Activated naive CD8-positive, alpha-beta T cell treated with anti-CD3 and anti-CD28 coated beads, Interleukin-2, amount 10 ng/mL, durations not matched to agents 7 days and 5 days (primary cell): ENCODE data around the gene RPS3. TPM values are rescaled to one million over a fixed set of nuclear protein-coding genes. Genes with fewer than 3 reads are reported as not detected.
A peak's percentile ranks its signal among the peaks of the same experiment; 100 is the strongest.

ENCODE experiments used
- ATAC-seq: fragments of 150-1000 bp; cut with Tn5 transposase; one replicate; pipeline ENCODE4 v1.10.0; 2021; ENCODE audit warnings: low read depth, moderate library complexity
- POLR2A ChIA-PET: fragments of 350-600 bp; sonication (Branson Sonifier 250); formaldehyde crosslinking; loops from one replicate; lab custom pipeline; 2021; ENCODE audit warnings: antibody characterized with exemption; lab: Charles Lee
- DNase-seq: peaks from one replicate; pipeline ENCODE4 v3.0.0; 2021
- H3K27ac Mint-ChIP-seq: one replicate; pipeline ENCODE4 v1.8.0; 2022; ENCODE audit warnings: mild to moderate bottlenecking, mixed read lengths
- H3K27me3 Mint-ChIP-seq: one replicate; pipeline ENCODE4 v1.8.0; 2022; ENCODE audit warnings: mild to moderate bottlenecking, moderate library complexity, mixed read lengths
- H3K36me3 Mint-ChIP-seq: one replicate; pipeline ENCODE4 v1.8.0; 2021; ENCODE audit warnings: mild to moderate bottlenecking, mixed read lengths
- H3K4me1 Mint-ChIP-seq: one replicate; pipeline ENCODE4 v1.8.0; 2021; ENCODE audit warnings: mixed read lengths
- H3K4me3 Mint-ChIP-seq: one replicate; pipeline ENCODE4 v1.8.0; 2022; ENCODE audit warnings: mild to moderate bottlenecking, moderate library complexity, mixed read lengths
- H3K9me3 Mint-ChIP-seq: one replicate; pipeline ENCODE4 v1.8.0; 2021; ENCODE audit warnings: mixed read lengths
- total RNA-seq, 2 experiments: library from RNA; stranded (reverse); gene quantifications; one replicate each; pipeline ENCODE4 v1.2.3, GENCODE V29; 2021

RPS3 gene
- total RNA-seq, 2 experiments from 2014 or later = 3,289 to 3,447 TPM

DNA sequence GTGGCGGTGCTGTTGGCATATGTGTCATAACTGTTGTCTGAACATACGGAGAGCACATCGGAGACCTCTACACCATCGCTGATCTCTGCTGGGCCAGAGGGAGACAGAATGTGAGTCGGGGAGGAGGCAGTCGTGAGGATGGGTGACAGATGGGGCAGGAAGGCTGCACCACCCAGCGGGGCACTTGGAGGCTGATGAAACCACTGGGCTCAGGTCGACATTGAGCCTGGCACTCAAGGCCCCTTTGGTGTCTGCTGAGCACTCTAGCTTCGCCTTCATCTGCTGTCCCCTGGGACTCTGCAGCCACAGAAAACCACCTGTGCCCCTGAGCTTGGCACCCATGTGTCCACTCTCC lies 36.2 kb downstream of the RPS3 start:
- peaks cover 10% of the 10 kb centered on the region for H3K4me1 Mint-ChIP-seq
- H3K4me3 Mint-ChIP-seq = no peak overlapping the region
- H3K27me3 Mint-ChIP-seq = peaks cover 28% of the 10 kb centered on the region
- ATAC-seq = no peak
- POLR2A ChIA-PET = no interaction called here
- peaks cover 2% of the 10 kb centered on the region for H3K36me3 Mint-ChIP-seq
- H3K9me3 Mint-ChIP-seq = no peaks in the 10 kb centered on the region
- no peak overlapping the region for H3K27ac Mint-ChIP-seq
- DNase-seq = no peak

GRCh38 chr11:75436806-75437205 lies 37.5 kb downstream of the RPS3 start:
- H3K4me1 Mint-ChIP-seq = peaks cover 2% of the 10 kb centered on the region
- H3K27ac Mint-ChIP-seq = no peak overlapping the region
- no peak for DNase-seq
- POLR2A ChIA-PET = interaction anchor here (1.1 kb wide), 1 partner anchor 161 kb away, joined by 4 read pairs; no protein-coding TSS in a partner anchor
- no peak for ATAC-seq
- H3K27me3 Mint-ChIP-seq = peaks cover 16% of the 10 kb centered on the region
- H3K36me3 Mint-ChIP-seq = peaks cover 2% of the 10 kb centered on the region
- H3K9me3 Mint-ChIP-seq = no peaks in the 10 kb centered on the region
- no peak overlapping the region for H3K4me3 Mint-ChIP-seq

- DNase-seq = no peak
- peaks cover 4% of the 10 kb centered on the region for H3K27me3 Mint-ChIP-seq
These were observed 38.8 kb downstream of the RPS3 start for GRCh38 chr11:75437966-75438659.

GRCh38 chr11:75439026-75439425 lies 39.7 kb downstream of the RPS3 start:
- Mint-ChIP-seq H3K4me3 (no peak overlapping the region), H3K4me1 (no peaks in the 10 kb centered on the region), H3K9me3 (no peaks in the 10 kb centered on the region), H3K27me3 (no peaks in the 10 kb centered on the region), H3K27ac (peak overlapping the region; percentile 30), H3K36me3 (peaks cover 2% of the 10 kb centered on the region)
- DNase-seq = no peak
- no peak for ATAC-seq
- POLR2A ChIA-PET = no interaction called here

More at GRCh38 chr11:75437966-75438659, 38.8 kb downstream of the RPS3 start:
- Mint-ChIP-seq H3K27ac (no peak overlapping the region), H3K4me1 (peaks cover 2% of the 10 kb centered on the region), H3K4me3 (no peak overlapping the region), H3K36me3 (peaks cover 2% of the 10 kb centered on the region), H3K9me3 (no peaks in the 10 kb centered on the region)
- POLR2A ChIA-PET = no interaction called here
- ATAC-seq = no peak

DNA sequence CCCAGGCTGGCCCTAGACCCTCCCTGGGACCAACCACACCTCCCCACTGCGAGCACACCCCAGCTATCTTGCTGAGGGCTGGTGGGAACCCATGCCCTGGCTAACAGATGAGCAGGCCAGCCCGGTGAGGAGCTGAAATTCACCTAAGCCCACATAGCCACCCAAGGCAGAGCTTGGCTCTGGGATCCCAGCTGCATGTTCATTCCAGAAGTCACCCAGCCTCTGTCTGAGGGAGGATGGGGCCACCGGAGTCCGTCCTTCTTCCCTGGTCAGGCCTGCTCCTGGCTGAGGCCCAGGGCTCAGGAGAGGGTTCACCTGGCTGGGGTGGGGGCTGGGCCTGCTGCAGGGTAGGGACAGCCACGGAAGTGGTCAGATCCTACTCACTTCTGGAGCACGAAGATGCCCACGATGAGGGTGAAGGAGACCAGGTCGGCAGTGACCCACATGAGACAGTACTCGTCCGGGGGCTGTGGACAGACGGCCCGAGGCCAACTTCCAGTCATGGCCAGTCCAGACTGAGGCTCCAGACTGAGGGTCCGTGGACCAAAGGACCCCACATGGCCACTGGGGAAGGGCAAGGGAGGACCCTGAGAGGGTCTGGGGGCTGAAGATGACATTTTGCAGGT lies 40.3 kb downstream of the RPS3 start:
- Mint-ChIP-seq H3K9me3 (no peaks in the 10 kb centered on the region), H3K27me3 (no peaks in the 10 kb centered on the region), H3K27ac (no peak overlapping the region), H3K4me3 (no peak overlapping the region), H3K4me1 (no peaks in the 10 kb centered on the region), H3K36me3 (peaks cover 2% of the 10 kb centered on the region)
- POLR2A ChIA-PET = no interaction called here
- DNase-seq (no peak), ATAC-seq (no peak)

GRCh38 chr11:75440960-75441803 lies 41.9 kb downstream of the RPS3 start:
- POLR2A ChIA-PET = interaction anchor here (0.9 kb wide), 1 partner anchor 42 kb away, joined by 3 read pairs; the partner anchor contains the start of gene RPS3
- Mint-ChIP-seq H3K9me3 (no peaks in the 10 kb centered on the region), H3K27me3 (no peaks in the 10 kb centered on the region), H3K27ac (no peak overlapping the region), H3K4me1 (no peaks in the 10 kb centered on the region), H3K36me3 (peaks cover 2% of the 10 kb centered on the region), H3K4me3 (no peak overlapping the region)
- no peak for ATAC-seq
- DNase-seq = no peak

DNA sequence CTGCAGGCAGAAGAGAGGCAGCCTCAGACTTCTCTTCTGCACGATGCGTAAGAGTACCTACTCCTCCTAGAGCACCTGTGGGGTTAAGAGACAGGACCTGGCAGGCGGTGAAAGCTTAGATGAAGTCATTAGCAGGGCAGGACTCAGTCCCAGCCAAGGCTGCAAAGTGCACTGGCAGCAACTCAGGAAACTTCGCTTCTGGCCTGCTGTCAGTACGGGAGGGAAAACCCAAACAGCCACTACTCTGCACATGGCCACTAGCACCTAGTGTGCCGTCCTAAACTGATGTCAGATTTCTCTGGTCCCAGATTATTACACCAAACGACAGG lies 42.5 kb downstream of the RPS3 start:
- no peak for ATAC-seq
- H3K9me3 Mint-ChIP-seq = no peaks in the 10 kb centered on the region
- H3K4me1 Mint-ChIP-seq = no peaks in the 10 kb centered on the region
- no peak overlapping the region for H3K4me3 Mint-ChIP-seq
- peaks cover 2% of the 10 kb centered on the region for H3K36me3 Mint-ChIP-seq
- no peaks in the 10 kb centered on the region for H3K27me3 Mint-ChIP-seq
- H3K27ac Mint-ChIP-seq = no peak overlapping the region
- POLR2A ChIA-PET = no interaction called here
- DNase-seq = no peak

DNA sequence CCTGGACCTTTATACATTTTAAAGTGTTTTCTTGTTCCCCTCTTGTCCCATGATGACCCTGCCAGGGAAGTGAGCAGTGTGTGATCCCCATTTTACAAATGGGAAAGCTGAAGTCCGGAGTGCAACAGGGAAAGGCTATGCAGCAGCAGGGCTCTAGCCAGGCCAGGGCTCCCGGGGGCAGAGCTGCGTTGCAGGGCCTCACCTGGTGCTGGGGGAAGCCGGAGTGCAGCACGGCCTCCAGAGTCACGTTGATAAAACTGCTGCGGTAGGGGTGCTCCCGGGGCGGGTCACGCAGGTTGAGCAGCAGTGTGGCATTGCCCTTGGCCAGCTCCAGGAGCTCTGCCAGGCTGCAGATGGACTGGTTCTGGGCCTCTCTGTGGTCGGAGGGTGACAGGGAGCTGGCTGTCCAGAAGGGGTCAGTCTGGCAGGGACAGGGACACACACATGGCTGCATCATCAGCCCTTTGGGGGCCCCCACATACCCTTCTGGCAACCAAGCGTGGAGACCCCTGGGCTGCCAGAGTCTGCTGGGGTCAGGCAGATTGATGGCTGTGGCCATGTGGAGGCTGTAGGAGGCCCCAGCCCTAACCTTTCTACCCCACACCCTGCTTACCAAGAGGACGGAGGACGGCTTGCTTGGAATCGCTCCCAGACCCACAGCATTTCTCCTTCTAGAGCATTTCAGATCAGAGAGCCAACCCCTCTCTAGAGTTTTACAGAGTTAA lies 43.0 kb downstream of the RPS3 start:
- DNase-seq (no peak), ATAC-seq (no peak)
- H3K27ac Mint-ChIP-seq = no peak overlapping the region
- no peaks in the 10 kb centered on the region for H3K9me3 Mint-ChIP-seq
- no peaks in the 10 kb centered on the region for H3K27me3 Mint-ChIP-seq
- H3K4me3 Mint-ChIP-seq = no peak overlapping the region
- H3K36me3 Mint-ChIP-seq = peaks cover 2% of the 10 kb centered on the region
- POLR2A ChIA-PET = no interaction called here
- H3K4me1 Mint-ChIP-seq = no peaks in the 10 kb centered on the region

GRCh38 chr11:75443043-75443442 lies 43.7 kb downstream of the RPS3 start:
- H3K36me3 Mint-ChIP-seq = peaks cover 2% of the 10 kb centered on the region
- no peaks in the 10 kb centered on the region for H3K9me3 Mint-ChIP-seq
- H3K27ac Mint-ChIP-seq = no peak overlapping the region
- DNase-seq = no peak
- H3K27me3 Mint-ChIP-seq = no peaks in the 10 kb centered on the region
- no peak overlapping the region for H3K4me3 Mint-ChIP-seq
- no peaks in the 10 kb centered on the region for H3K4me1 Mint-ChIP-seq
- POLR2A ChIA-PET = no interaction called here
- no peak for ATAC-seq

GRCh38 chr11:75445315-75445953 lies 46.1 kb downstream of the RPS3 start:
- H3K9me3 Mint-ChIP-seq = no peaks in the 10 kb centered on the region
- H3K27ac Mint-ChIP-seq = no peak overlapping the region
- DNase-seq = peak; percentile 78
- H3K27me3 Mint-ChIP-seq = no peaks in the 10 kb centered on the region
- POLR2A ChIA-PET = interaction anchor here (1.4 to 2.6 kb wide), 2 partner anchors 10 to 86 kb away, joined by 3 to 7 read pairs; no protein-coding TSS in a partner anchor
- H3K36me3 Mint-ChIP-seq = no peaks in the 10 kb centered on the region
- no peaks in the 10 kb centered on the region for H3K4me1 Mint-ChIP-seq
- H3K4me3 Mint-ChIP-seq = no peak overlapping the region
- peak; percentile 74 for ATAC-seq

- Mint-ChIP-seq H3K4me1 (no peaks in the 10 kb centered on the region), H3K36me3 (no peaks in the 10 kb centered on the region), H3K9me3 (no peaks in the 10 kb centered on the region), H3K4me3 (no peak overlapping the region), H3K27me3 (no peaks in the 10 kb centered on the region), H3K27ac (no peak overlapping the region)
- POLR2A ChIA-PET = no interaction called here
- ATAC-seq (no peak), DNase-seq (no peak)
These were observed 48.1 kb downstream of the RPS3 start for GRCh38 chr11:75447415-75447814.

- H3K4me3 Mint-ChIP-seq = no peak overlapping the region
- no peaks in the 10 kb centered on the region for H3K27me3 Mint-ChIP-seq
- H3K4me1 Mint-ChIP-seq = no peaks in the 10 kb centered on the region
- ATAC-seq (no peak), DNase-seq (no peak)
- no peaks in the 10 kb centered on the region for H3K9me3 Mint-ChIP-seq
- H3K36me3 Mint-ChIP-seq = no peaks in the 10 kb centered on the region
- H3K27ac Mint-ChIP-seq = no peak overlapping the region
- POLR2A ChIA-PET = no interaction called here
These were observed 50.0 kb downstream of the RPS3 start for GRCh38 chr11:75449271-75449670.

- ATAC-seq (no peak), DNase-seq (no peak)
- Mint-ChIP-seq H3K4me1 (no peaks in the 10 kb centered on the region), H3K27me3 (no peaks in the 10 kb centered on the region), H3K36me3 (no peaks in the 10 kb centered on the region), H3K4me3 (no peak overlapping the region), H3K27ac (no peak overlapping the region), H3K9me3 (no peaks in the 10 kb centered on the region)
- POLR2A ChIA-PET = no interaction called here
These were observed 50.5 kb downstream of the RPS3 start for GRCh38 chr11:75449776-75450175.
